Endothelial cell (in vitro differentiated cells): ENCODE measurements around the gene ADD1. TPM values are rescaled to one million over a fixed set of nuclear protein-coding genes. Genes with fewer than 3 reads are reported as not detected.

Experiments used
- DNase-seq: peaks from one replicate; pipeline ENCODE4 v3.0.0; 2021; ENCODE audit warnings: low spot score
- H3K27ac Mint-ChIP-seq: one replicate; pipeline ENCODE4 v1.8.0; 2021; ENCODE audit warnings: mixed read lengths, inconsistent platforms; ENCODE audit not compliant: unreplicated experiment
- H3K27me3 Mint-ChIP-seq: one replicate; pipeline ENCODE4 v1.8.0; 2021; ENCODE audit warnings: mild to moderate bottlenecking, moderate library complexity, mixed read lengths, inconsistent platforms; ENCODE audit not compliant: unreplicated experiment
- H3K36me3 Mint-ChIP-seq: one replicate; pipeline ENCODE4 v1.8.0; 2021; ENCODE audit warnings: mild to moderate bottlenecking, low read depth, mixed read lengths, inconsistent platforms; ENCODE audit not compliant: unreplicated experiment
- H3K4me1 Mint-ChIP-seq: one replicate; pipeline ENCODE4 v1.8.0; 2021; ENCODE audit warnings: mild to moderate bottlenecking, mixed read lengths, inconsistent platforms; ENCODE audit not compliant: unreplicated experiment
- H3K4me3 Mint-ChIP-seq: one replicate; pipeline ENCODE4 v1.8.0; 2021; ENCODE audit warnings: mild to moderate bottlenecking, mixed read lengths, inconsistent platforms; ENCODE audit not compliant: unreplicated experiment
- H3K9me3 Mint-ChIP-seq: one replicate; pipeline ENCODE4 v1.8.0; 2021; ENCODE audit warnings: mixed read lengths, inconsistent platforms; ENCODE audit not compliant: unreplicated experiment
- total RNA-seq: library from RNA; stranded (reverse); fragmentation: NEBNext Ultra II Directional; extraction: Animal tissue kit (Norgen Biotek cat#: 25700); gene quantifications from one replicate; pipeline ENCODE4 v1.2.1, GENCODE V29; 2021; ENCODE audit not compliant: unreplicated experiment
- TF ChIP-seq, protein P1 (sequence below): fragments of 200-600 bp; sonication (generic); IDR thresholded peaks from one replicate; pipeline ENCODE4 v1.5.0; 2021; ENCODE audit warnings: antibody characterized with exemption; ENCODE audit not compliant: unreplicated experiment

Gene ADD1
- total RNA-seq, 1 donor from 2014 or later = 337 TPM

DNA sequence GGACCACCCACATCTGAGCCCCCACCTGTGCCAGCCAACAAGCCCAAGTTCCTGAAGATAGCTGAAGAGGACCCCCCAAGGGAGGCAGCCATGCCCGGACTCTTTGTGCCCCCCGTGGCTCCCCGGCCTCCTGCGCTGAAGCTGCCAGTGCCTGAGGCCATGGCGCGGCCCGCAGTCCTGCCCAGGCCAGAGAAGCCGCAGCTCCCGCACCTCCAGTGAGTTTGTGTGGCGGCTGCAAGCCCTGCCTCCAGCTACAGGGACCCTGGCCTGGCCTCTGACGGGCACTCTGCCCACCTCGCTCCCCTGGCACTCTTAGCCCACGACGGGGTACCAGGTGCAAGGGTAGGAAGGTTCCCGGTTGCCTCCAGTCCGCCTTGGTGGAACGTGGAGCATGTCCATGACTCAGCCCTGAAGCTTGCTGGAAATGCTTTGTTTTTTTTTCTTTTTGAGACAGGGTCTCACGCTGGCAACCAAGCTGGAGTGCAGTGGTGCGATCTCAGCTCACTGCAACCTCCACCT lies 13.7 kb upstream of the ADD1 start:
- H3K36me3 Mint-ChIP-seq = peaks cover 45% of the 10 kb centered on the region
- peaks cover 13% of the 10 kb centered on the region for H3K4me1 Mint-ChIP-seq
- DNase-seq = no peak
- peaks cover 19% of the 10 kb centered on the region for H3K27me3 Mint-ChIP-seq
- no peaks in the 10 kb centered on the region for H3K9me3 Mint-ChIP-seq
- no peak overlapping the region for H3K27ac Mint-ChIP-seq
- H3K4me3 Mint-ChIP-seq = no peak overlapping the region
- TF ChIP-seq, protein P1, sequence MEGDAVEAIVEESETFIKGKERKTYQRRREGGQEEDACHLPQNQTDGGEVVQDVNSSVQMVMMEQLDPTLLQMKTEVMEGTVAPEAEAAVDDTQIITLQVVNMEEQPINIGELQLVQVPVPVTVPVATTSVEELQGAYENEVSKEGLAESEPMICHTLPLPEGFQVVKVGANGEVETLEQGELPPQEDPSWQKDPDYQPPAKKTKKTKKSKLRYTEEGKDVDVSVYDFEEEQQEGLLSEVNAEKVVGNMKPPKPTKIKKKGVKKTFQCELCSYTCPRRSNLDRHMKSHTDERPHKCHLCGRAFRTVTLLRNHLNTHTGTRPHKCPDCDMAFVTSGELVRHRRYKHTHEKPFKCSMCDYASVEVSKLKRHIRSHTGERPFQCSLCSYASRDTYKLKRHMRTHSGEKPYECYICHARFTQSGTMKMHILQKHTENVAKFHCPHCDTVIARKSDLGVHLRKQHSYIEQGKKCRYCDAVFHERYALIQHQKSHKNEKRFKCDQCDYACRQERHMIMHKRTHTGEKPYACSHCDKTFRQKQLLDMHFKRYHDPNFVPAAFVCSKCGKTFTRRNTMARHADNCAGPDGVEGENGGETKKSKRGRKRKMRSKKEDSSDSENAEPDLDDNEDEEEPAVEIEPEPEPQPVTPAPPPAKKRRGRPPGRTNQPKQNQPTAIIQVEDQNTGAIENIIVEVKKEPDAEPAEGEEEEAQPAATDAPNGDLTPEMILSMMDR = no peak

DNA sequence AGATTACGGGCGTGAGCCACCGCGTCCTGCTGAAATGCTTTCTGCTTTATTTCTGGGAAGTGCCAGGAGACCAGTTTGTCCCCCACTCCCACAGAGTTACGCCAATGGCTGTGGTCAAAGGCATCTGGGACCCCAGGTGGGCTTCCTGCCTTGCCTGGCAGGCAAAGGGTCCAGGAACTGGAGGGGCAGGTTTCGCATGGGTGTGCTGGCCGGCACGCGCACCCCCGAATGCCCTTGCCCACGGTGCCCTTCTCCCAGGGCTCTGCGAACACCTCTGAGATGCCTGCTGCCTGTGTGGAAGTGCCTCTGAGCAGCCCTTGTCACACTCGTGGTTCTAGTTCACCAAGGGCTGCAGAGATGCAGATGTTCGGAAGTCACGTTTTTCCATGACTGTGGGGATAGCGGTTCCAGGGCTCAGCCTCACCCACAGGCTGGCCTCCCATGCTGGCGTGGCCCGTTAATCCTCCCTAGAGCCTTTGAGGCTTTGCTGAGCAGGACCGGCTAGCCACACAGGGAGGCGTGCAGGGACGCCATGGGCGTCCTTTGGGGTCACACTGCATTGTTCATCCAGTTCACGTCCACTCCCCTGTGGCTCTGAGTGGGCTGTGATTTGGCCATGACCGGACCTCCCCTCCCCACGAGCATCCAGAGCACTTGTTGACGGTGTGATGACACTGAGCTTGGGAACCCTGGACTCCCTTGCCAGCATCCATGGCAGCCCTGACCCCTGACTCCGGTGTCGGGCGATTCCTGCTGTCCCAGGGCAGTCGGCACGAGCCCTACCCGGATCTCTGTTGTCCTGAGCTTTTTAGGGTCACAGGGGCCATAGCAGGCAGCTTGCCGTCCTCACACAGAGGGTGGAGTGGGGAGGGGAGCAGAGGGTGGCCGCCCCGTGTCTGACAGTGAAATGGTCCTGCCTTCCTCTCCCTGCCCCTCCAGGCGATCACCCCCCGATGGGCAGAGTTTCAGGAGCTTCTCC lies 12.7 kb upstream of the ADD1 start:
- no peak overlapping the region for H3K27ac Mint-ChIP-seq
- TF ChIP-seq, protein P1 = no peak
- H3K4me3 Mint-ChIP-seq = no peak overlapping the region
- H3K36me3 Mint-ChIP-seq = peaks cover 36% of the 10 kb centered on the region
- H3K9me3 Mint-ChIP-seq = no peaks in the 10 kb centered on the region
- no peak for DNase-seq
- H3K27me3 Mint-ChIP-seq = peaks cover 16% of the 10 kb centered on the region
- H3K4me1 Mint-ChIP-seq = peaks cover 8% of the 10 kb centered on the region

GRCh38 chr4:2831611-2832308 lies 11.9 kb upstream of the ADD1 start:
- TF ChIP-seq, protein P1 = no peak
- Mint-ChIP-seq H3K4me3 (no peak overlapping the region), H3K27ac (no peak overlapping the region), H3K4me1 (peaks cover 2% of the 10 kb centered on the region), H3K36me3 (peaks cover 28% of the 10 kb centered on the region), H3K9me3 (no peaks in the 10 kb centered on the region), H3K27me3 (peaks cover 10% of the 10 kb centered on the region)
- DNase-seq = no peak

DNA sequence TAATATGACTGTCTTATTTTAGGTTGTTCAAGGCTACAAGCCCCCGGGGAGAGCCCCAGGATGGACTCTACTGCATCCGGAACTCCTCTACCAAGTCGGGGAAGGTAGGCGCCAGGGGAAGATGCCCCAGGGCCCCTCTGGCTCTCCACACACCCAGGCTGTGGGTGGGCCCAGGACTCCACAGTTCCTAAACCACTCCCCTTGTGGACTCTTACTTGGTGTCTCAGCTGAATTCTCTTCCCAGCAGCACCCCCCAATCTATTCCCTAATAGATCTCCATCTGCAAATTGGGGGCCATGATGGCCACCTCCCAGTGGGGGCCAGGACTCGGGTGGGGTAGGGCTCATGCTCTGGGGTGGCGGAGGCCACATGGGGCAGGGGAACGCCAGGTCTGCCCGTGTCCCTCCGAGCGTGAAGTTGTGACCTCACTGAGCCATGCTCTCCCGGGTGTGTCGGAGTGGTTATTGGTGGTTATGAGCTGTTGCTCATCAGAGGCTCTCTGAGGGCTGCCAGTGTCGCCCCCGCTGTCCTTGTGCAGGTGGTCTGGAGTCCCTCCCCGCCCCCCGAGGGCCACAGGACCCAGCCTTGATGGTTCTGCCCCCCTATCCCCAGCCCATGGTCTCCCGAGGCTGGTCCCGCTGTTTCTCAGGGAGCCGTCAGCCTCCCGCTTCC lies 11.2 kb upstream of the ADD1 start:
- Mint-ChIP-seq H3K4me1 (no peaks in the 10 kb centered on the region), H3K9me3 (no peaks in the 10 kb centered on the region), H3K27me3 (peaks cover 10% of the 10 kb centered on the region), H3K27ac (no peak overlapping the region), H3K36me3 (peaks cover 26% of the 10 kb centered on the region), H3K4me3 (no peak overlapping the region)
- no peak for DNase-seq
- TF ChIP-seq, protein P1 = no peak
